GM12875 (cell line): ENCODE measurements around the gene USP35.
"Not testable (repeated sequence)": the region's sequence is repeated elsewhere in the genome, so short reads cannot be mapped to it uniquely, and the experiment has no call there.

Source experiments
- H3K4me3 ChIP-seq: one replicate; pipeline ENCODE4 v1.5.1; 2011; ENCODE audit warnings: low read depth, low read length, control low read depth
- TF ChIP-seq, protein P1 (sequence below): IDR thresholded peaks from 2 replicates; pipeline ENCODE4 v1.5.1; 2011; ENCODE audit warnings: low read depth, mild to moderate bottlenecking, control low read depth, inconsistent platforms, low read length, moderate library complexity, borderline replicate concordance; ENCODE audit not compliant: insufficient read depth

Gene USP35

DNA sequence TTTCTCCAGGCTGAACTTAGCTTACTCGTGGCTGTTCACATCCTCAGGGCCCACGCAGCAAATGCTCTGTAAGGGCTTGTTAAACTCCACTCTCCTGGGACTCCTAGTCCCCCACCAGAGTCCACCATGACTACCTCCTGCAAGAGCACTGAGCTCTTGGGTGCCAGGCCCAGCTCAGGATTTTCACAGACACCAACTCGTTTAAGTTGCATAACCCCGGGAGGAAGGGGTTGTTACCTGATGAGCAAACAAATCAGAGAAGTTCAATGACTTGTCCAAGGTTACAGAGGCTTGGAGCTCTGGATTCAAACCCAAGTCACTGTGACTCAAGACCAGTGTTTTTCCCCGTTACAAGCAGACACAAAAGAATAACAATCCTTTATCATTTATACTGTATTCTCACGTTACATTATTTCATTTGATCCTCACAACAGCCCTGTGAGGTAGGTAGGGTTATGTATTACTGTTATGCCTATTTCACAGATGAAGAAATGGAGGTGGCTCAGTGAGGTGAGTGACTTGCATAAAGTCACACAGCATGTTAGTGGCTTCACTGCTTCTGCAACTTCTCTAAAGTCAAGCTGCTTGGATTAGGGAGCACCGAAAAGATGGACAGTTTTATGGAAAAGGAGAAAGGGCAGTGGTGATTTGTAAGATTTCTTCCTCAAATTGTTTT lies 17.7 kb upstream of the USP35 start:
- H3K4me3 ChIP-seq: no peak overlapping the region
- TF ChIP-seq, protein P1, sequence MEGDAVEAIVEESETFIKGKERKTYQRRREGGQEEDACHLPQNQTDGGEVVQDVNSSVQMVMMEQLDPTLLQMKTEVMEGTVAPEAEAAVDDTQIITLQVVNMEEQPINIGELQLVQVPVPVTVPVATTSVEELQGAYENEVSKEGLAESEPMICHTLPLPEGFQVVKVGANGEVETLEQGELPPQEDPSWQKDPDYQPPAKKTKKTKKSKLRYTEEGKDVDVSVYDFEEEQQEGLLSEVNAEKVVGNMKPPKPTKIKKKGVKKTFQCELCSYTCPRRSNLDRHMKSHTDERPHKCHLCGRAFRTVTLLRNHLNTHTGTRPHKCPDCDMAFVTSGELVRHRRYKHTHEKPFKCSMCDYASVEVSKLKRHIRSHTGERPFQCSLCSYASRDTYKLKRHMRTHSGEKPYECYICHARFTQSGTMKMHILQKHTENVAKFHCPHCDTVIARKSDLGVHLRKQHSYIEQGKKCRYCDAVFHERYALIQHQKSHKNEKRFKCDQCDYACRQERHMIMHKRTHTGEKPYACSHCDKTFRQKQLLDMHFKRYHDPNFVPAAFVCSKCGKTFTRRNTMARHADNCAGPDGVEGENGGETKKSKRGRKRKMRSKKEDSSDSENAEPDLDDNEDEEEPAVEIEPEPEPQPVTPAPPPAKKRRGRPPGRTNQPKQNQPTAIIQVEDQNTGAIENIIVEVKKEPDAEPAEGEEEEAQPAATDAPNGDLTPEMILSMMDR: no peak

- no peak overlapping the region for H3K4me3 ChIP-seq
- TF ChIP-seq, protein P1: no peak
These were observed 16.8 kb upstream of the USP35 start for GRCh38 chr11:78171951-78172350.

DNA sequence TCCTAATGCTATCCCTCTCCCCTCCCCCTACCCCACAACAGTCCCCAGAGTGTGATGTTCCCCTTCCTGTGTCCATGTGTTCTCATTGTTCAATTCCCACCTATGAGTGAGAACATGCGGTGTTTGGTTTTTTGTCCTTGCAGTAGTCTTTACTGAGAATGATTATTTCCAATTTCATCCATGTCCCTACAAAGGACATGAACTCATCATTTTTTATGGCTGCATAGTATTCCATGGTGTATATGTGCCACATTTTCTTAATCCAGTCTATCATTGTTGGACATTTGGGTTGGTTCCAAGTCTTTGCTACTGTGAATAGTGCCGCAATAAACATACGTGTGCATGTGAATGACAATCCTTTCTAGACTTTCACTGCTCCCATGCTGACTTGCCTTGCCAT lies 12.9 kb upstream of the USP35 start:
- H3K4me3 ChIP-seq: not testable (repeated sequence)

GRCh38 chr11:78176605-78177141 lies 12.0 kb upstream of the USP35 start:
- TF ChIP-seq, protein P1: no peak
- no peak overlapping the region for H3K4me3 ChIP-seq

GRCh38 chr11:78177216-78177615 lies 11.5 kb upstream of the USP35 start:
- TF ChIP-seq, protein P1: no peak
- no peak overlapping the region for H3K4me3 ChIP-seq

DNA sequence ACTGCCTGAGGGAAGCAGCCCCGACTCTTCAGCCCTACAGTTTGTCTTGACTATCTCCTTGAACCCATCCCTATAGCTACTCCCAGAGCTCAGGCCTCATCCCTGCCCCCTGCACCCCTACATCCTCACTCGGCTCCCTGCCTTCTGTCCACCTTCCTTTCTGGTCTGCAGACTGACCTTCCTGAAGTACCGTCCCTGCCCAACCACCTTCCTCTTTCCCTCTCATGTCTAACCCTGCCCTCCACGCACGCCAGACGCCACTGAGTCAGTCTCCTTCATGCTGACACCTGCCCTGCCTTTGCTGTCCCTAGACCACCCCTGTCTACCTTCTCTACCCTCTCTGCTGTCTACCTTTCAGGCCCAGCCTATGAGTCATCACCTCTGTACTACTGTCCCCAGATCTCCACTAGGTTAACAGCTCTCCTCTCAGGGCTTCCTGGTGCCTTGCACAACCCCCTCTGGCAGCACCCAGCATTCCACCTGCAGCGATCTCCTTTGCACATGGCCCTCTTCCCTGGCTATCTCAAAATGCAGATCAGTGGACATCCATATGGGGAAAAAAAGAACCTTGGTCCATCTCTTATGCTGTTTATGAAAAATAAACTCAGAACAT lies 9.2 kb upstream of the USP35 start:
- H3K4me3 ChIP-seq: no peak overlapping the region
- TF ChIP-seq, protein P1: no peak

DNA sequence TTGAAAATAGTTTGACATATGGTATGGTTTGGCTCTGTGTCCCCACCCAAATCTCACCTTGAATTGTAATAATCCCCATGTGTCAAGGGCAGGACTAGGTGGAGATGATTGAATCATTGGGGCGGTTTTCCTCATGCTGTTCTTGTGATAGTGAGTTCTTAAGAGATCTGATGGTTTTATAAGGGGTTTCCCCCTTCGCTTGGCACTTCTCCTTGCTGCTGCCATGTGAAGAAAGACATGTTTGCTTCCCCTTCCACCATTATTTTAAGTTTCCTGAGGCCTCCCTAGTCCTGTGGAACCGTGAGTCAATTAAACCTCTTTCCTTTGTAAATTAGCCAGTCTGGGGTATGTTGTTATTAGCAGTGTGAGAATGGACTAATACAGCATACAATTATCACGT lies 8.0 kb upstream of the USP35 start:
- TF ChIP-seq, protein P1: no peak
- H3K4me3 ChIP-seq: no peak overlapping the region
